ENCODE data around the gene NTS.

Gene NTS, protein sequence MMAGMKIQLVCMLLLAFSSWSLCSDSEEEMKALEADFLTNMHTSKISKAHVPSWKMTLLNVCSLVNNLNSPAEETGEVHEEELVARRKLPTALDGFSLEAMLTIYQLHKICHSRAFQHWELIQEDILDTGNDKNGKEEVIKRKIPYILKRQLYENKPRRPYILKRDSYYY

DNA sequence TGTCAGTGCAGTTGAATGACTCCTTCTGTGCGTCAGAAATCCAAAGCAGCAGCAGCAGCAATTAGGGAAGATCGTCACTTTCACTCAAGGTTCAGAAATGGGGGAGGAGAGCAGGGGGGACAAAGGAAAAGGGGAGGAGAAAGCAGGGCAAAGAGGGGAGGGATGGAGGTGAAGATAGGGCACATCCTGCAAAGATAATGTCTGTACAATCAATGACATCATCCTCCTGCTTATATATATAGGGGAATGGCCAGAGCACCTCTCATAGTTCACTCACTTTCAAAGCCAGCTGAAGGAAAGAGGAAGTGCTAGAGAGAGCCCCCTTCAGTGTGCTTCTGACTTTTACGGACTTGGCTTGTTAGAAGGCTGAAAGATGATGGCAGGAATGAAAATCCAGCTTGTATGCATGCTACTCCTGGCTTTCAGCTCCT lies at the start of gene NTS:
NTS (plus strand) TSS at position 265 of the 431 bp plus-strand sequence; CDS start at position 374, 109 bp downstream.
- peak; percentile 5 for DNase-seq

DNA sequence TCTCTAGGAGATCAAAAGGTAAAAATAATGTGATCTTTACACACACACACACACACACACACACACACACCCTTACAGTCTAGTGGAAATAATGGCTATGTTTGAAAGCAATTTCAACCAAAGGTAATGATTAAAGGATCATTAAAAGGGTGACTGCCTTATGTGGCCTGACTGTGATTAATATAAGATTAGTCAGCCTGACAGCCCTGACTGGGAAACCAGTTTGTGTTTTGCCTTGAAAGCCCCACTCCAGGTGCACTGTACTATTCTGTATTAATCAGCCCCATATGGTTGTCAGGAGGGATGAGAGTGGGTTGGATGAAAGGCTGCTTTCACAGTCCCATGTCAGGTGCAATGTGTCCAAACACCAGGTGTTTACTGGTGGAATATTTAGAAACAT lies 48.3 kb upstream of the NTS start:
- no peak for DNase-seq

DNA sequence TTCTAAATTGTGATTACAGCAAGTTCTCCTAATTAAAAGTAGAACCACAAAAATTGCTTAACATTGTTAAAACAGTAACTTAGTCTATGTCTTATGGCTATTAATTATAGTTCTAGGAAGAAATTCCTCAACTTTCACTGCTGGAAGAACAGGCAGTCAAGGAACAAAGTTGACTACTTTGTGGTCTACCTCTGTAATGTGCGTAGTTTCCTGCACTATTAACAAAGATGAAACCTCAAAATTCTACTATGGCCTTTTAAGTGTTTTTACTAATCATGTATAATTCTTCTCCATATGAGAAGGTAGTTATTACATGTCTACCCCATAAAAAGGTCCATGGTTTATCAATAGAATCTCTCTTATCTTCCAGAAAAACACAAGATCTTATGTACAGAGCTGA lies 45.5 kb upstream of the NTS start:
- DNase-seq = no peak

DNA sequence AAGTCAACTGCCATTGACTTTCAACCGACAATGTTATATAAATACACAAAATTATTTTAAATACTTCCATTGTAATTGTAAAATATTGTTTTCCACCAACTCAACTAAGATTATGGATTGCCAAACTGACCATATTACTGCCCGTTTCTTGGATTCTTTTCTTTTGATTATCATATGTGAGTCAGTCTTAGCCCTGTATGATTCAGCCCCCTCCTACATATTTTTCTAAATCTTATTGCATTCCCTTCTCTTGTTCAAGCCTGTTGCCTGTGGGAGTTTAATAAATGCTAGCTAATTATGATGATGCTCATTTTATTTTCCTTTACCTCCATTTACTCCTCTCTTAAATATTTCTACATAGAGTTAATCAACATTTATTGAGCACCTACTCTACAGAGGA lies 44.7 kb upstream of the NTS start:
- no peak for DNase-seq

DNA sequence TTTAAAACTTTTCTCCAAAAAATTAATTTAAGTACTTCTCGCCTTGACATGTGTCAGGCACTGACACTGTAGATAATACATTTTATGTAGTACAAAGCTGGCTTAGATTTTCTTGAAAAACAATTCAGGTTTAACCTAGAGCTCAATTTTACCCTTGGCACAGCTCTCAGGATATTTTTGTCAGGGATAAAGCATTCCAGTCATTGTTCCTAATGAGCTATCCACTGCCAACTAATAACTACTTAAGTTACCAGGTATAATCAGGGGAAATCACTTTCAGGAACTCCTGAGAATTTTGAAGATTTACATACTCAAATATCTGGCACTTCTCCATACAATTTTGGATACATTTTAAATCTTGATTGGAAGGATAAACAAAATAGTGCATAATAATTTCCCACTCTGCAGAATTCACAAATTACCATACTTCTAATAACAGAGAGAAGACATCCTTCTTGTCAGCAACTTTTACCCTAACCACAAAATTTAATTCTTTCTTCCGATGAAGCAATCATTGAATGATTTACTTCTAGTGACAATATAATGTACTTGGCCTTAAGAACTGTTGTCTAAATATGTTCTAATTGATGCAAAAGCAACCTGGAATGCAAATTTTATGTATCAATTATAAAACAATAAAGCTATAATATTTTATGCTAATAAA lies 42.6 kb upstream of the NTS start:
- no peak for DNase-seq

DNA sequence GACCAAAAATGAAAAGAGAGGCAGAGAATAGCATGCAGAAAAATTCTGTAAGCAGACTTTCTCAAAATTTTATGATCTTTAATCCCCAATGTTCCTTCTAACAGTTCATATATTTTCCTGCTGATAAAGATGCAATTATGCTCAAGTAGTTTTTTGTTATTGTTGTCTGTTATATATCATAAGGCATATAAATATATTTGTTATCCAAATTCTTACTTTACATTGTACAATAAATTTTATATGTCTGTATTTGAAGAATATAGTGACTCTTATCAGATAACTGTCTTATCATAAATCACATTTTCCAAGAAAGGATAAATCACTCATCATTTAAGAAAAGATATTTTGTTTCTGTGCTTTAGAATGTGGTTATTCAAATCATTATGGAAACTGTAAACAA lies 40.5 kb upstream of the NTS start:
- no peak for DNase-seq

DNA sequence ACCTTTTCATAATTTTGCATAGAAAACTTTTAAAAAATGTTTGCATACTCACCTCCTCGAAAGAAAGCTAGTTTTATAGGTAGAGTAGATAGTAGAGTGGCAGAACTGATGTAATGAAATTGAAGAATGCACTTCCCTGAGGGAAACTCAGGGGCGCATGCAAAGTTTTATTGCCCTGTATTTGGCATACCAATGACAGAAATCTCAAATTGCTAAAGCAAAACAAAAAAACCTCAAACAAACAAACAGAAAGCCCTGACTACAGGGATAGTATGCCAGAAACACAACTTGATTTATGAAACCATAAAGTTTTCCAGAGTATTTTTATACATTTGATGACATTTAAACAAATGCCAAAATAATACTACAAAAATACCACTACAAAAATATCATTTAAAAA lies 39.7 kb upstream of the NTS start:
- DNase-seq = no peak

DNA sequence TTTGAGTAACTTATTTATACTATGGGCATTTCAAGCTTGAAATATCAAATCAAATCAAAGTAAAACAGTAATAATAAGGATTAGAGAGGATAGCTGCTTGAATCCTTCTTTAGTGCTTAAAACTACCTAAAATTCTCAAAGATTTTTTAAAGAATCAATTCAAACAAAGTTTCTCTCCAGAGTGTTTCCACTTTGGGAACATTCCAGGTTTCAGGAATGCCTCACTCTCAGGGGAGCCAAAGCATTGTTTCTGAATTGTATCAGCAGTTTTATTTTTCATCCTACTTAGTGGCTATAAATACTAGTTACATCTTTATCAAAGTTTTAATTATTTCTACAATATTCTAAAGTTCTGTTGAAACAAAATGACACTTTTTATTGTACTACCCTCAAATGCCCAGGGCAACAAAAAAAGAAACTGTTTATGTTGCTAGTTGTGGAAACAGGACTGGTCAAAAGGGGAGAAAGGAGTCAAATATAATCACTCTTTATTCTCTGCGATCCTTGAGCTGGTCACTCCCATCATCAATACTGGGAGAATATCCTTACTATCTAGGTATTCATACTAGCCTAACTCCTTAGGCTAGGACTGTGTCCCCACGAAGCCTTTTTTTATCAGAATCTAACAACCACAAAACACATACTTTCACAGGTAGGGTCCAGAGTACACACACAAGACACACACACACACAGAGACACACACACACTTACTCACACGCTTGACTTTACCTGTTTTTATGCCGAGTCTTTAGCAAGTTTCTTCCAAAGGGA lies 38.5 kb upstream of the NTS start:
- DNase-seq = no peak

DNA sequence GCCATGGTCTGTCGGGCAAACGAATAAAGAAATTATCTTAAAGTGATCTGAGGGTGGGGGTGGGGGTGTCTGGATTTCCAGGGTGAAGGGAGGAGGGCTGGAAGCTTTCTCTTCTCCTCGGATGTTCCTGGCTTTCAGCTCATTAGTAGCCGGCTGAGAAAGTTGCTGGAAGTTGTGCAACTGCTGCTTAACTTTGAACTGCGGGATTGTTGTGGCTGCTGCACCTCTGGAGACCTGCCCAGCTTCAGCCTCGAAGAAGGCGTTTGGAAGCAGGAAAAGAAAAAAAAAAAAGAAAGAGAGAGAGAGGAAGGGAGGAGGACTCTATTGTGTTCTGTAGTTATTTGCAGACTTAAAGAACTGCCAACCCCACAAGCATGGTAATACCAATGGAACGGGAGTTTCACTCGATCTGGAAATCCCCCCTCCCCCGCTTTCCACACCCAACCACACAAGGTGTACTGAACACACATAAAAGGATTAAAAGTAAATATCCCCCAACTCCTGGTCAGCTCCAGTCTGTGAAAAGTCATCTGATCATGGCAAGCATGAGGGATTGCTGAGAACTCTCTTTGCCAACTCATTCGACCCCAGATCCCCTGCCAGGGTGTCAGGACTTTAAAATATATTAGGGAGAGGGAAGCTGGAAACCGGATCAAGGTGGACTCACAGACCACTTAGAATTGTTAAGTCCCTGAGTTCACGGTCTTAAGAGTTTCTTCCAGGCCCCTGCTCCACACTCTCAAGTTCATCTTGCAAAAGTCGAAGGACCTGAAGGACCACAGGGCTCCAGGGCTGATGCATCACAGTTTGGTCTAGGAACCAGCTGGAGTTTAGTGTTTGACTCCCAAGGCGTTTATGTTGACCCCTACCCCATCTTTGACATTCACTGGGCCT lies 37.7 kb upstream of the NTS start, which contains the start of gene RASSF9:
RASSF9 (minus strand) TSS at position 213 of the 894 bp plus-strand sequence; CDS start at position 5, 208 bp downstream.
- no peak for DNase-seq

DNA sequence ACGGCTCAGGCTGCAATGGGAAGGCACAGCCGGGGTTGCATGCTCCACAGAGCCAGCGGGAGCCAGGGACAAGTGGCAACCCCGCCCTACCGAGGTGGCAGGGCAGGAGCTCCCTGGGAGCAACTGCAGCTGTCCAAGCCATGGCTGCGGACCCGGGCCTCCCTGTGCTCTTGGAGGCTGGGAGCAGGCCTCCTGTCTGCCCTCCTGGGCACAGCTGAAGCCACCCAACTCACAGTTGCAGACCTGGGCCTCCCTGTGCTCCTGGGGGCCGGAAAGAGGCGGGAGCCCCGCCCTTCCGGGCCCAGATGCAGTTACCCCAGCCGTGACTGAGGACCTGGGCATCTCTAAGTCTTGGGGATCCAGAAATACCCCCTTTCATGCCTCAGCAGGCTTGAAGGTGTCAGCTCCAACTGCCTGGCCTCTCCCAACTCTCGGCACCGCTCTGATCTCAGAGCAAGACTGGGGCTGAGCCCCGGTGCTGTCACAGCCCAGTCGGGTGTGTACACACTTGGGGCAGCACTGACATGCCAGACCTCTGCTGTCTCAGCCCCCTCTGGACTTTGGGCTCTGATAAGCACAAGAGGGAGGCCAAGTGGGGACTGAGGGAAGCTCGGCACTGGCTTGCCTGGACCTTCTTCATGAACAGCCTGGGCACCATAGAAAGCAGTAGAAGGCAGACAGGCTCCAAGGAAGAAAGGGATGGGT lies 30.3 kb upstream of the NTS start:
- no peak for DNase-seq

DNA sequence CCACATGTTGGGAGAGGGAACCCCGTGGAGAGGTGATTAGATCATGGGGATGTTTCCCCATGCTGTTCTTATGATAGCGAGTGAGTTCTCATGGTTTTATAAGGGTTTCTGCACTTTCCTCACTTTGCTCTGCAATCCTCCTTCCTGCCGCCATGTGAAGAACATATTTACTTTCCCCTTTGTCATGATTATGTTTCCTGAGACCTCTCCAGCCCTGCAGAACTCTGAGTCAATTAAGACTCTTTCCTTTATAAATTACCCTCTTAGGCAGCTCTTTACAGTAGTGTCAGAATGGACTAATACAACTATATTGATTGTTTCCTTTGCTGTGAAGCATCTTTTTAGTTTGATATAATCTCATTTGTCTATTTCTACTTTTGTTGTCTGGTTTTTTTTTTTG lies 24.8 kb upstream of the NTS start:
- no peak for DNase-seq

DNA sequence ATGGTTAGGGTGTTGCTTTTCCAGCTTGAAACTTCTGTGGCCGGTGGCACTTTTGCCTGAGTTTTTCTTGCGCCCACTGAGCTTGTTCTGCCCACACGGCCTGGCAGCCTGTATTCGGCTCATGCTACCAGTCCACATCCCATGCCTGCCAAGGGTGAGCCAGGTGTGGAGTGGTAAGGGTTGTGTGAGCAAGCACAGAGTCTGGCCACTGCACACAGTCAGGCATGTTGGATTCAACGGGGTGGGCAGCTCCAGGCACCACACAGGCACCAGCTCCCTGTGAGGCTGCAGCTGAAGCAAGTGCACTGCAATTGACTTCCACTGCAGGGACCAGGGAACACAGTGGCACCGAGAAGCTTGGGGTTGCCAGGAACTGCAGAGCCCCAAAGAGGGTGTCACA lies 18.8 kb upstream of the NTS start:
- no peak for DNase-seq

DNA sequence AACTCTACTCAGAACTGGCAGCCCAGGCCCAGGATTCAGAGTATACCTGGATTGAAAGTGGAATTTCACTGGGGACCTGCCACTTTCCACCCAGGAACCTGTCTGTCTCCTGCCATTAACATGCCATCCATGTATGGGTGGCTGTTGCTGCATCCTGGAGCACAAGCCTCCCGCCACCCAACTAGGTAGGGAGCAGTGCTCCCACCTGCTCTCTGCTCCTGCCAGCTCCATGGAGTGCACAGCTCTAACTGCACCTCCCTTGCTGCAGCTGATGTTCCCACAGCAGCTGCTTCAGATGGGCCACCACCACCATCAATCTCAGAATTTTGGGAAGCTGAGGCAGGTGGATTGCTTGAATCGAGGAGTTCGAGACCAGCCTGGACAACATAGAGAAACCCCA lies 17.1 kb upstream of the NTS start:
- DNase-seq = no peak

DNA sequence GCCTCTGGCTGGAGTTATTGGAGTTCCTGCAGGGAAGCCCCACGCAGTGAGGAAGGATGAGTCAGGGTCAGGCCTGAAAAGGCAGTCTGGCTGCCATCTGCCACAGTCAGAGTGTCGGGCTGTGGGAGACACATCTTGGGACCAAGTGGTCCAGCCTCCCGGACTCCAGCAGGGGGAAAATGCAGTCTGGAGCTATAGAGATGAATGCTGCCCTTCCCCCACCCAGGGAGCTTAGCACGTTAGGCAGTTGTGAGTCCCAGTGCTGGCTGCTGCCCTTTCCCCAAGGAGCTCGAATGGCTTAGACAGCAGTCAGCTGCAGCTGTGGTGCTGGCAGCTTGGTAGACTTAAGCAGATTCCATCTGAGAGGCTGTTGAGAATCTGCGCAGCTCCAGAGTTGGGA lies 8.2 kb upstream of the NTS start:
- no peak for DNase-seq

DNA sequence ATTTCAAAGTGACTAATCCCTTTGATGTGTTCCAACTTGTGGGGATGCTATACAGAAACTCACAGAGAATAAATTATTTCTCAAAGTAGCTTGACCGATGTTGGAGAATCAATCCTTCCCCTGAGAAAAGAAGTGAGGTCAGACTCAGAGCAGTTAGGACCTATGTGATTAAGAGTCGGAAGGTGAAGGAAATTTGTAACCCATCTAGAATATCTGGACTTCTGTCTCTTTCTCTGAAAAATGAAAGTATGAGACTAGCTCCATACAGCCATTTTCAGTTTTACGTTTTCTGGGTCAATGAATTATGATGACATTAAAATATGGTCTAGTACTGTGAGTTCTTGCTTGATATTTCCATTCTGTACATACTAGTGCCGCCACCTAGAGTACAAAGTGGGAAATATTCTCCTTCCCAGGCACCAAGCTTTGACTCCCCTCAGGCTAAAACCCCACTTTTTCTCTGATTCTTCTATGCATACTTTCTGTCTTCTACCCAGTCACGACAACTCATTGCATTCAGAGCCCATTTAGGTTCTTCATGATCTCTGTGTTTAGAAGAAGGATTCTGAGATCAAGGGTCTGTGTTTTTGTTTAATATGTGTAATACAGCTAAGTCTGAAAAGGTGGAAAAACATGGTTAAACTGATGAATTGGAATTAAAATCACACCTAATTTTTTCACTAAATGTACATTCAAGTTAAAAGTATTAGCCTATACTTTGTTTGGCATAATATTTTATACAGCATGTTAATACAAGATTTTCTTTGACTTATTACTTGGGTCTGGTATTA lies 6.9 kb upstream of the NTS start:
- peak; percentile 70 for DNase-seq

DNA sequence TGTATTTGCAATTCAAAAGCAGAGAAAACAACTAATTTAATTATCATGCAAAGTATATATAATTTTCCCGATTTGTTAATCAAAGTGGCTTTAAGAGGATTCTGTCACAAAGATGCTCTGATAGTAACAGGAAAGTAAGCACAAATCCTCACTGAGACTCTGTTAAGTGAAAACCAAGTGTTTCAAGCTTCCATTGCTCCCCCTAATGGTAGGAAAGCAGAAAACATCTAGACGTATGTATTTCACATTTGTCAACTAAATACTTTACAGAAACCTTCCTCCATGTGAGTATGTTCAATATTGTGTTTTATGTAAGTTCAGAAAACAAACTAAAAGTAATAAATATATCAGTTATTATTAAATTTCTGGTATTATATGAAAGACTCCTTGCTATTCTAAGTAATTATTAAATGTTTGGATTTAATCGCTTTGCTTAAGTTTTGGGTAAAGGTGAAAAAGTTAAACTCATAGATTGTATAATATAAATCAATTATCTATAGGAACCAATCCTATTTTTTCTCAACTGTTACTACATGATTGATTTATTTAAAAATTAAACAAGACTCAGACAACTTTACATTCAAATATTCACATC lies 1.5 kb upstream of the NTS start:
- peak; percentile 67 for DNase-seq

DNA sequence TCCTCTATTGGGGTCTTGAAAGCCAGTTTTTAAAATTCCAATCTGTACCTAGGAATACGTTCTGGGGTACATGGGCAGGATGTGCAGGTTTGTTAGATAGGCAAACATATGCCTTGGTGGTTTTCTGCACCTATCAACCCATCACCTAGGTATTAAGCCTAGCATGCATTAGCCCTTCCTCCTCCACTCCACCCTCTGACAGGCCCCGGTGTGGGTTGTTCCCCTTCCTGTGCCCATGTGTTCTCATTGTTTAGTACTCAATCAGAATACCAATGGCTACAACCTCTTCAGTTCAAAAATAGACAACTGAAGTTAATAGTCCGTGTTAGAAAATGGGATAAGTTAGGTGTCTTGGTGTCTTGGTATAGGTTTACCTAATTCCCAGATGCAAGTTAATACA lies 3.4 kb downstream of the NTS start:
- no peak for DNase-seq

DNA sequence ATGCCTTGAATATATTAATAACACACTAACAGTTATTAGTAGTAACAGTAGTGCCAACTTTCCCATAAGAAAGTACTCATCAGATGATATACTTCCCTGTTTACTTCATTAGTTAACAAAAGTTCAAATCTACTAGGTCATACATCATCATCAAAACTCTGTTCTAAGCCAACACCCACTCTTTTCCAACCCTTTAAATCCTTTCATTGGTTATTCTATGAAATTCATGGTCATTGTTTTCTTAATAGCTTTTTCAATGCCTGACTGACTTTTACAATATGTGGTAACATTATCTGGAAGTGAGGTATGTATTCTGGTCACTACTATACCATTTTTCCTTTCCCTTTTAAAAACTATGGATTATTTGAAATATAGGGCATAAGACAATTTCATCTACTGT lies 9.7 kb downstream of the NTS start:
- no peak for DNase-seq

DNA sequence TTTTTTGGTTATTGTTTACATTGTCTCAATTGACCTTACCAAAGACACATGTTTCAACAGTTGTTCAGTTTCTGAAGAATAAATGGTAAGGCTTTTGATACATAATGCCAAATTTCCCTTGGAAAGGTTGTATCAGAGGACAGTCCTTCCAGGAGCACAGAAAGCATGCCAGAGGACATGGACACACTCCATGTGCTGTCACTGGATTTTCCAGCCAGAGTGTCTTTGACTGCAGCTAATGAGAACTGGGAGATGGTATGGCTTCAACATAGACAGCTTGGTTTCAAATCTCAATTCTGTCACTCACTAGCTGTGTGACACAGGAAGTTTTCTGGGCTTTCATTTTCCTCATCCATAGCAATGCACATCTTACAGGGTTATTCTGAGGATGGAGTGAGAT lies 20.6 kb downstream of the NTS start:
- no peak for DNase-seq

DNA sequence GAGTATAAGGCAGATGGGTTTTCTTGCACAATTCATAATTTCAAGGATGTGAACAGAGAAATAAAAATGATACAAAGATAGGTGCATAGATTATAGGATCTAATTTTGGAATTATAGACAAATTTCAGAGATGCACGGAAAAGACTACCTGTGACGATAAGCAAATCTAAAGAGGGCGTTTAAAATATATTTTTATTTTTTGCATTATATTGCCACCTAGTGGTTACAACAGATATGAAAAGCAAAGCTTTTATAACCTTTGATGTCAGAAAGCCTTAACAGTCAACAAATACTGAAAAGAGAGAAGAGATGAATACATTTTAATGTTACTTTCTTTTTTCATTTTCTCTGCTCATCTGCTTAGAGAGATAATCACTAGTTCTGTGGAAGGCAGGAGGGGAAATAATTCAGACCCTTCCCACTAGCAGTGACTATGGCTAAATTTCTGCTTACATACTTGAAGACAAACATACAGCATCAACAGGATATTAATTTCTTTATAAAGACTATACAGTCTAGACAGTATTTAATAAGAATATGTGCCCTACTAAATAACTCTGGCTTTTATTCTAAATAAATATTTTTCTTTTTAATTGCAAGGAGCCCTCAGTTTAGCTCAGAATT lies 46.3 kb downstream of the NTS start:
- DNase-seq = peak; percentile 45
